ENCODE measurements around the gene NFXL1.

The NFXL1 gene

DNA sequence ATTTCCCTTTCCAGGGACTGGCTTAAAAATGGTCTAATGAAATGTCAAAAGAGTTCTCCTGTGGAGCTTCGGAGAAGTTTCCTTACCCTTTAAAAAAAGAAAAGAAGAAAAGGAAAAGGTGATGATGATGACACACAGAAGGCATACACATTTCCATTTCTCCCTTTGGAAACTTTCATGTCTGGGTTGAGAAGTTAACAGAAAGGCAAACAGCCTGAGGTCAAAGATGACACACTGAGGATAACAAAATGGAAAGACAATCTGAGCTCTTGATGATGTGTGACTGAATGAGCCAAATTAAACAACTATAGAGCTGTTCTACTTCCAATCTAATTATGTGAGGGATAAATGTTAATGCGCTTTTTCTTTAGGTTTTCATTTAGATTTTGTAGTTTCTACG is 32.2 kb downstream of the NFXL1 start:
- DNase-seq (ENCODE audit: low spot score) = no peak

DNA sequence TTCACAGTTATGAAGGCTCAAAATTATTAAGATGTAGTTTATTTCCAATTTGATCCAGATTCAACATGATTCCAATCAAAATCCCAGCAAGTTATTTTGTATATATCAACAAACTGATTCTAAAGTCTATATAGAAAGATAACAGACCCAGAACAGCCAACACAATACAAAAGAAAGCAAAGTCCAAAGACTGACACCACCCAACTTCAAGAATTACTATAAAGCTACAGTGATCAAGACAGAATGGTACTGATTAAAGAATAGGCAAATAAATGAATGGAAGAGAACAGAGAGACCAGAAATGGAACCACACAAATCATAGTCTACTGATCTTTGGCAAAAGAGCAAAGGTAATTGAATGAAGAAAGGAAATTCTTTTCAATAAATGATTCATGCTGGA is 34.9 kb downstream of the NFXL1 start:
- no peak for DNase-seq (ENCODE audit: low spot score)

DNA sequence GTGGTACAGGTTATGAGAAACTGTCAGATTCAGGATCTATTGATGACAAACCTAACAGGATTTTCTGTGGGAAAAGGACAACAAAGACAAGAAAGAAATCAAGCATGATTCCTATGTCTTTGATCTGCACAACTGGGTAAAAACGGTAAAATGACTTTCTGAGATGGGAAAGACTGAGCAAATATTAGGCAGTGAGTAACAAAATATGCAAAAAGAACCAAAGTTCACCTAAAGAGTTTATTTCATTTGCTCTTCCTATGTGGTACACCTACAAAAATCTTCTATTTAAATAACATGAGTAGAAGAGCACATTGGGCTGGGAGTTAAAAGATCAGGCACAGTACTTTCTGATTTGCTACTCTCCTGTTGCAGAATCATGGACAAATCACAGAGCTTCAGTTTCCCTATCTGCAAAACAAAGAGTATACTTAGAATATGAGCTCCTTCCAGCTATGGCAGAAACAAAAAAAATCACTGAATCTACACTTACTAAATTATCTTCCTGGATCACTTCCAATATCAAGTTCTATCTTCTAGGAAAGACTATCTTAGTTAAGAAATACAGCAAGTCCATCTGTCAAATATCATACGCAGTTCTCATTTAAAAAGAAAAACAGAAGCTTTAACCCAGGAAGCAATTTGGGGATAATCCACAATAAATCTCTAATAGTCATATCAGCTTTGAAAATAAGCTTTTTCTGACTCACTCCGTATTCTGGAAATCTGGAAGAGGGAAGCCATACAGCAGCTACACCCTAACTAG is 37.4 kb downstream of the NFXL1 start:
- DNase-seq (ENCODE audit: low spot score) = no peak

DNA sequence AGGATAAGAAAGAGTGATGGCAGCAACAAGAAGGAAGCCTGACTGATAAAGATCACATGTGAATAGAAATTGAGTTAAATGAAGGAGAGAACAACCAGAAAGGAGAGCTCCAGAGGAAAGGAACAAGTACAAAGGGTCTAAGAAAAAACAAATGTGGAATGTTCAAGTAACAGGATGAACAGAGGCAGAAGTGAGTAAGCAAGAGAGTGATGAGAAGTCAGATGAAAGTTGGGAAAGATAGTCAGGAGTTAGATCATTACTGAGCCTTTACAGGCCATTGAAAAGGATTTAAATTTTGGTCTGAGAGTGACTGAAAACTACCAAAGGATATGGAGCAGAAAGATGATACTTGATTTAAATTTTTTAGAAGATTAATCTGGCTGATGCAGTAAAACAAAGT is 38.1 kb downstream of the NFXL1 start:
- DNase-seq (ENCODE audit: low spot score) = no peak

DNA sequence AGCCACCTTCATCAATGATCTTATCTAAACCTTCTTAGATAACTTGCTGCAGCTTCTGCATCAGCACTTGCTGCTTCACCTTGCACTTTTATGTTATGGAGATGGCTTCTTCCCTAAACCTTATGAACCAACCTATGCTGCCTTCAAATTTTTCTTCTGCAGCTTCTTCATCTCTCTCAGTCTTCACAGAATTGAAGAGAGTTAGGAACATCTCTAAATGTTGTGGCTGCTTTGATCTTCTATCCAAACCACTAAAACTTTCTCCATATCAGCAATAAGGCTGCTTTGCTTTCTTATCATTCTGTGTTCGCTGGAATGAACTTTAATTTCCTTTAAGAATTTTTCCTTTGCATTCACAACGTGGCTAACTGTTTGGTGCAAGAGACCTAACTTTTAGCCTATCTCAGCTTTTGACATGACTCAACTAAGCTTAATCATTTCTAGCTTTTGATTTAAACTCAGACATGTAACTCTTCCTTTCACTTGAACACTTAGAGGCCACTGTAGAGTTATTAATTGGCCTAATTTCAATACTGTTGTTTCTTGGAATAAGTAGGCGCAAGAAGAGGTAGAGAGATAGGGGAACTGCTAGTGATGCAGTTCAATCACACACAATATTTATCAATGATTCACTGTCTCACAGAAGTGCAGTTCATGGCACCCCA is 40.4 kb downstream of the NFXL1 start:
- no peak for DNase-seq (ENCODE audit: low spot score)

DNA sequence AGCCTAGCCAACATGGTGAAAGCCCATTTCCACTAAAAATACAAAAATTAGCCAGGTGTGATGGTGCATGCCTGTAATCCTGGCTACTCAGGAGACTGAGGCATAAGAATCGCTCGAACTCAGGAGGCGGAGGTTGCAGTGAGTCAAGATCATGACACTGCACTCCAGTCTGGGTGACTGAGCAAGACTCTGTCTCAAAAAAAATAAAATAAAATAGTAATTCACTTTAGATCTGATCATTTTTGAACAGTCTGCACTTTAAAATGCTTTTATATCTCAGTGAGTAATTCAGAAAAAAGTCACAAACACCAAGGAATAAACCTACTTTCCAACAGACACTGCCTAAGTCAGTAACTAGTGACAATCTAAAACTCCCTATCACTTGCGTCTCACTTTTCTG is 50.9 kb downstream of the NFXL1 start:
- no peak for DNase-seq (ENCODE audit: low spot score)

DNA sequence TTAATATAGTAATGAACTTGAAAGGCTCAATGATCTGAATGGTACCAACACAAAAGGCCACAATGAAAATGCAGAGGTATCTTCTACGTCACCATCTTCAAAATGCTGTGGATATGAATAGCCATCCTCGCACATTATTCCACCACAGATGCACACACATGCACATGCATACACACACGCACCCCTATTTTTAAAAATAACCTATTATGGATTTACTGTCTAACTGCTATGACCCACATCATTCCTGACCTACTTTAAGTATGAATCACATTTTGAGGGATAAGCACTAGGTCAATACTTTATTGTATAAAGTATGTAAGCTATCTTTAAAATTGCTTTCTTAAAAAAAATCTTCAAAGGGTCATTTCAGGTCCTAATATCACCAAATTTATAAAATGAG is 52.1 kb downstream of the NFXL1 start:
- DNase-seq (ENCODE audit: low spot score) = peak; percentile 33

DNA sequence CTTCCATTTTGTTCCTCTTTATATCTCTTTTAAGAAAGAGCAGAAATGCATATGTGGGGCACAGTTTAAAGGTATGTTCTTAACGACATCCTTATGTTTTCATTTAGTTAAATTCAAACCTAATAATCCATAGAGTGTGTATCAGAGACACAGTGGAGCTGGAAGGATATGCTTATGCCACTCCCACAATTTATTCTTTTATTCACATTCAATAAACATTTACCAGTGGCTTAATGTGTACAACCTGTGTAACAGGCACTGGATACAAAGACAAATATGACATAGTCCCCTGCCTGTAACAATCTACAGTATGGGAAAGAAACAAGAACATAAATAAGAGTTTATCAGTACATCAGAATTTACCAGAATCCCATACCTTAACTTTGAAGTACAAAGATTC is 54.1 kb downstream of the NFXL1 start:
- no peak for DNase-seq (ENCODE audit: low spot score)

DNA sequence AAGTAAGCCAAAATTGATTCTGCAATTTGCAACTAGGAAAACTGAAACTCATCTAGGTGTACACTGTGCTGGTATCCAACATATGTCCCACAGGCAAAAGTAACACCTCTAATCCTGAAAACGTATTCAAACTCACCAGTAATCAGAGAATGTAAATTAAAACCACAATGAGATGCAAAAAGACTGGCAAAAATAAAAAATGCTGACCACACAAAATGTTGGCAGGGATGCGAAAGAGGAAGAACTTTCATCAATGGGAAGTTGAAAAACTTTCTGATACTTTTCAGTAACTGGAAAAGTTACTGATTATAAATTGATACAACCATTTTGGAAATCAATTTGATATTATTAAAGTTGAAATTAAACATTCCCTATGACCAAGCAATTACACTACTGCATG is 56.4 kb downstream of the NFXL1 start:
- DNase-seq (ENCODE audit: low spot score) = no peak

DNA sequence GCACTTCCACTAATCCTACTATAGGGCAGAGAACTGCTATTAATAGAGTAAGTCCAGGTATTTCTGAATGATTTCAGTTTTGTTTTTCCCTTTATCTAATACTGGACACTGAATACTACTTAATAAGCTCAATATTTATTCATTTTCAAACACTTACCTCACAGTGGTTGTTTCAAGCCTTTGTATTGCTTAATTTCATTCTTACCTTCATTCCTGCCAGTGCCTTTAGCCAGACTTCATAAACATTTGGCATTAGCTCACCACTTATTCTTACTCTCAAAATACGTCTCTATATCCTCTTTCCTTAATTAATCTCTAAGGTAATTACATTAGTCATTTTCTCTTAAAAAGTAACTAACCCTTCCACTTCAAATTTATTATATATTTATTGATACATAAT is 57.7 kb downstream of the NFXL1 start:
- no peak for DNase-seq (ENCODE audit: low spot score)

DNA sequence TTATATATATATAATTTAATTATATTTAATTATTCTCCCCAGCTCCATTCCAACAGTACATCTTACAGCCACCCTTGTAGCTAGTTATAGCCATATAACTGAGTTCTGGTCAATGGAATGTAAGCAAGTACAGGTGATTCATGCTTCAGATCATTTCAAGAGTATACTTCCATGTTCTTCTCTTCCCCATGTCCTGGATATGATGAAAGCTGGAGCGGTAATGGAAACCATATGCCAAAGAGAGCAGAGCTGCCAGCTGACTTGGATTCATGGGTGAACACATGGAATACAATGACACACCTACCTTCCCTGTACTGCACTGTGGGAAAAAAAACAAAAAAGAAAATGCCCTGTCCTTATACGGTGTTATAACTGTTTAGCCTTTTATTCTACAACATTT is 59.0 kb downstream of the NFXL1 start:
- peak; percentile 62 for DNase-seq (ENCODE audit: low spot score)

DNA sequence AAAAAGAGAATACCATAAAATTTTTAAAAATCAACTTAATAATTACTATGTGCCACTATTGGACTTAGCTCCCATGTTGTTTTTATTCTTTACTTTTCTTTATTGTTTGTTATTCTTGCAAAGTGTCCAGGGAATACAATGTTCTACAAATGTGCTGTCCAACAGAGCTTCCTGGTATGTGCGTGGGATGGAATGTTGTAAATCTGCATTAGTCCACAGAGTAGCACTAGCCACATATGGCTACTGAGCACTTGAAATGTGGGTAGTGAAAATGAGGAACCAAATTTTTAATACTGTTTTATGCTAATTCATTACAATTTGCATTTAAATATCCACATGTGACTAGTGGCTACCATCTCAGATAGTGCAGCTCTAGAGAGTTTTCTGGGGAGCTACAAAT is 62.2 kb downstream of the NFXL1 start:
- DNase-seq (ENCODE audit: low spot score) = no peak

DNA sequence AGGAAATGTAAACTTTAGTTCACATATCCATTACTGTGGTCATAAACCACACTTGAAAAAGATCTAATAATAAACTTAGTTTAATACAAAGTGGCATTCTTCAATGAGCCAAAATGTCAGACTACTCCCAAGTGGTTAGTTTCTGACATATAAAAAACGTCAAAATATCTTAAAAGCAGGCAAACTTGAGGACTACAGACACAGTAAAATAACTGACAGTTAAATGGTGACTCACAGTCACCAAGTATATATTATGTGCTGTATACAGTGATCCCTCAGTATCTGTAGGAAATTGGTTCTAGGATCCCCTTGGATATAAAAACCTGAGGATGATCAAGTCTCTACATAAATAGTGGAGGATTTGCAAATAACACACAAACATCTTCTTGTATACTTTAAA is 64.9 kb downstream of the NFXL1 start:
- DNase-seq (ENCODE audit: low spot score) = no peak

DNA sequence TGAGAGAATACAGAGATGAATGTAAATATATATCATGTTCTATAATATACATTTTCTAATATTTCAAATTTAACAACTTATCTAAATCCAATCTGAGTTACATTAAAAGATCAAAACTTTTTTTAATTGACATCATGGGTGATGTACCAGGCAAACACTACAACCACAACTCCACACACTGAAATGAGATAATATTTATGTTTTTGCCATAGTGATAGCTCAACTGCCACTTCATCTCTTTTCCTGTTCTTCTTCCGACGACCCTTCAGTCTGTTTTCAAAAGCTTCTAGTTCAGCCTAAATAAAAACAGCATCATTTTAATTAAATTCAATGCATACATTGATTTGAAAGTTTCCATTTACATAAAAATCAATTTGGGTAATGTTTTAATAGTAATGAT is 66.3 kb downstream of the NFXL1 start:
- DNase-seq (ENCODE audit: low spot score) = no peak

DNA sequence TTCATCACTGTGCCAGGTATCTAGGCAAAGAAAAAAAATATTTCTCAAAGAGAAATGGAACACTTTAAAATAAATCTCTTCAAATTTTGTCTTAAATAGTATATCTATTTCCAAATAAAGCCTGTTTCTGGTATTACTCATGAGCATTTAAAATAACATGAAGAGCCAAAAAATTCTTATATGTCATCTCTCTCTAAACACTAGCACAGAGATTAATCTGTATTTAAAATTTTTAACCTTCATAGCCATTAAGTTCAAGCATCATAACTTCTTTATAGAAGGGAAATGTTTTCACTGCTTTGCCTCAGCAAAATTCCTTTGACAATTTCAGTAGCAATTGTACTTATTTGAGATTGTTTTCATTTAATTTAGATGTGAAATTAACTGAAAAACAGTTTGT is 71.4 kb downstream of the NFXL1 start:
- DNase-seq (ENCODE audit: low spot score) = no peak

DNA sequence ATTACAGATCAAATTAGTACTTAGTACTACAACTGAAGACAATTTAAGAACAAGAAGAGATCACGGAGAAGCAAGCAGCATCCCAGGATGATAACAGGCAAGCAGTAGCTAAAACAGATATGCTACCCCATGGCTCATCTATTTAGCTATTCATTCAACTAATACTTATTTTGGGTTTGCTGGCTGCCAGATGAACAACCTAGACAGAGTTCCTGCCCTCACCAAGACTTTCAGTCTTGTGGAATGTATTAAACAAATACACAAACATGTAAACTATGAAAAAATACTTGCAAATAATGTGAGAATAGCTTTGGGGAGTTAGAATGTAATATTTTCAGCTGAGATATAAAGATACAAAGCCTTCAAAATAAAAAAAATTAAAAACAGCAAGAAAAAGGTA is 74.1 kb downstream of the NFXL1 start:
- no peak for DNase-seq (ENCODE audit: low spot score)

DNA sequence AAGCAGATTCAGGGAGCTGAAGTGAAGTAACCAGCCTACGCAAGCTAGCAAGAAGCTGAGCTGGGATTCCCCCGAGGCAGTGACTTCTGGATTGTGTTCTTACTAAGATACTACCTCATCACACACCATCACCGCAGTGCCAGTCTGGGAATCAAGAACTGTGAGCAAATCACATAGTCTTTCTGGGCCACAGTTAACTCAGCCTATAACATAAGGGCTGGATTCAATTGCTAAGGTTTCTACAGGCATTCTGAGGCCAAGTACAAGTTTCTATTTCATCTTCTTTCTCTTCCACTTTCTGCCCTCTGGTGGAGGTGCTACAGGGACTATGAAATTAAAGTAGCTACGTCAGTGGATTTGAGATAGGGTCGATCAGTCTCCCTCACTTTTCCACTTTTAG is 75.1 kb downstream of the NFXL1 start:
- DNase-seq (ENCODE audit: low spot score) = no peak

DNA sequence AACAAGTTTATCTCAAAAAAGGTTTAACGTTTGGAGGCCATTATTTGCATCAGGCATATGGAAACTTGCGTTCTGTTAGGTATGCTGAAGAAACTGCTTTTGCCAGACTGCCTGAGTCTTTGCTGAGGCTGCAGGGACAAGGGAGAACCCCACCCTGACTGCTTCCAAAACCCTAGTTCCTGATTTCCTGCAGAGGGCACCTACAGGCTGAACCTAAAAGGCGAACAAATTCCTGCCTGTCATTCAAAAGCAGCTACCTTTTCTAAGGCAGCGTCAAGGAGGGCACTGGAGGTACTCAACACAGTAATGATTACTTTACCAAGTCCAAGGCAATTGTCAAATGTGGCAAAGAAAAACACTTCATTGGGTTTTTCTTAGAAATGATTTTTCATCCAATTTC is 75.9 kb downstream of the NFXL1 start:
- DNase-seq (ENCODE audit: low spot score) = no peak

DNA sequence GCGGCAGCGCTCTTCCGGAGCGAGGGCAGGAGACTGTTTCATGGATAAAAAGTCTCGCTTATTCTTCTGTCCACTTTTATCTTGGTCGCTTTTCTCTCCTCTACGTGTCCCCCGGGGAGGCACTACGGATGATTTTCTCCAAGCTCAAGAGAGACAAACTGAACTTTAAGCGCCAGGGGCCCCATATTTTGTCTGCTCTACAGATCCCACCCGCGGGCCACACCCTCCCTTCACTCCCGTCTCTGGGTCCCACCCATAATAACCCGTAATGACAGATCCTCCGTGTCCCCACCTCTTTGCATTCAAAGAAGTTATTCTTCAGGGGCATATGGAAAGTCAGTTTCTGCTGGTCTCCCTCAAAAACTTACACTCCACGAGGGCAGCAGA is 76.5 kb downstream of the NFXL1 start, which contains the start of gene CORIN:
CORIN (minus strand) TSS at position 160 of the 387 bp plus-strand sequence; CDS start at position 42, 118 bp downstream.
- DNase-seq (ENCODE audit: low spot score) = no peak

DNA sequence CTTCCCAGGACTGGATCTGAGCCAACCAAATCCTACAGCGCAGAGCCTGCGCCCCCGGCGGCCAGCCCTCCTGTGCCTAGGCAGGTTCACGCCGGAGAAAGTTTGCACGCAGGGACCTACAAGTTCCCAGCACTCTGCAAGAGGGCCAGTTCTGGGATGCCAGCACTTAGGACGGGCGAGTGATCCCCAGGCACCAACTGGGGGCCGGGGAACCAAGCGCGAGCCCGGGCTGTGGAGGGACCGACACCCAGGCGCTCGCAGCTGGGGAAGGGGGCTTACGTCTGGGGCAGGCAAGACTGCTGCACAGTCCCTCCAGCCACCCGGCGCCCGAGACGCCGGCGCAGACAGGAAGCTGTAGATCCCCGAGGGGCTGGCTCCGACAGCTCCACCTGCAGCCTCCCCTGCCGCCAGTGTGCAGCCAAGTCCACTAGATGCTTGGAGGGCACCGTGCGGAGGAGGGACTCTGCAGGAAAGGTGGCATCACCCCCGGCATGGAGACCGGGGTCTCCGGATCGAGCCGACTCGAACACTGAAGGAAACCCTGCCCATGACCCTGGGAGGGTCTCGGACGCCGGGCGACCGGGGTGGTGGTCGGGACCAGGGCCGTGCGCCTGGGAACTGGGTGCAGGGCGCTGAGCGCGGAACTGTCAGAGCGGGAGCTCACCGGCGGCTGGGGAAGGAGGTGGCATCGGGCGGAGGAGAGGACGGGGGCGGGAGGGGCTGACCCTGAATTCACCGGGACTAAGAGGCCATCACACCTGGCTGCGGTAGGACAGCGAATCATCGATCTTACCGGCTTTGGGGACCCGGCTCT is 77.1 kb downstream of the NFXL1 start:
- DNase-seq (ENCODE audit: low spot score) = peak; percentile 39

DNA sequence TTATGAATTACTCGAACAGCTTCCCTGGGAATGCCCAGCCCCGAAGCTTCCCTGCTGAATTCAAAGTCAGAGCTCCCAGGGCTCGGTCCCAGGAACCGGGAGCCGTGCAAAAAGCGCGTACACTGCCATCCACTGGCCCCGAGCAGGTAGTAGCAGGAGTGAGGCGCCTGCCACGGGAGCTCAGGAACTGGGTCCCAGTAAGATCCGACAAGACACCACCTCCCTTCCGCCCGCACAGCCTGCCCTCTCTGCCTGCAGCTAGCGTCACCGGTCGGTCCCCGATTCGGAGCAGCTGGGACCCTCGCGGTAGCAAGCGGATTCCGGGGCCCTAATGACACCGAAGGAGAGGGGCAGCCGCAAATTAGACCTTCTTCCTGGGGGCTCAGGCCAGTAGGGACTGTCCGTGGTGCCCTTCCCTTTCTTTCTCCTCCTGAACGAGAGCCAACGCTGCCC is 77.7 kb downstream of the NFXL1 start:
- peak; percentile 90 for DNase-seq (ENCODE audit: low spot score)

DNA sequence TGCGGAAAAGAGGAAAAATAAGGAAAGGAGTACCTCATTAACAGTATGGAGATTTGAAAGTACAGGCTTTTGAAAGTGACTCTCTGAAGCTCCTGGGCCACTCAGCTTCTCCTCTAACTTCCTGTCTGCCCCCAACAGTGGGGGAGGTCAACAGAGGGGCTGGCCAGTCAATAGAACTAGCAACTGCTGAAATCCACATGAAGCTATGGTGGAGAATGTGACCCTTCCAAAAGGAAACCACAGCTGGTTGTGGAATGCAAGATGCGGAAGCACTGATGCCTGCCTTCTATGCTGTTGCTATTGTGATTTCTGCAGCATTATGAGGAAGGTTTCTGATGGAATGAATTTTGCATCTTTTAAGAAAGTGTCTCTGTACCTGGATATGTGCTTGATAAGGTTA is 78.9 kb downstream of the NFXL1 start:
- DNase-seq (ENCODE audit: low spot score) = no peak
